ENCODE measurements around the gene ELF1.
"Not testable (repeated sequence)": the region's sequence is repeated elsewhere in the genome, so short reads cannot be mapped to it uniquely, and the experiment has no call there.

Gene ELF1

DNA sequence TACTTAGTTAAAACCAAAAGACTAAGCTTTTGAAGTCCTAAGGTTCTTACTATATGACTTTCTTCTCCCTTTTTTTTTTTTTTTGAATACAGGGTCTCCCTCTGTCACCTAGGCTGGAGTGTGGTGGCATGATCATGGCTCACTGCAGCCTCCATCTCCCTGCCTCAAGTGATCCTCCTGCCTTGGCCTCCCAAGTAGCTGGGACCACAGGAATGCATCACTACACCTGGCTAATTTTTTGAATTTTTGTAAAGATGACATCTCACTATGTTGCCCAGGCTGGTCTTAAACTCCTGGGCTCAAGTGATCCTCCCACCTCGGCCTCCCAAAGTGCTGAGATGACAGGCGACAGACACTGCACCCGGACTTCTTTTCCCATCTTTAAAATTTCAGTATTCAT, 89.2 kb downstream of the ELF1 start:
- DNase-seq, result not testable (repeated sequence)

DNA sequence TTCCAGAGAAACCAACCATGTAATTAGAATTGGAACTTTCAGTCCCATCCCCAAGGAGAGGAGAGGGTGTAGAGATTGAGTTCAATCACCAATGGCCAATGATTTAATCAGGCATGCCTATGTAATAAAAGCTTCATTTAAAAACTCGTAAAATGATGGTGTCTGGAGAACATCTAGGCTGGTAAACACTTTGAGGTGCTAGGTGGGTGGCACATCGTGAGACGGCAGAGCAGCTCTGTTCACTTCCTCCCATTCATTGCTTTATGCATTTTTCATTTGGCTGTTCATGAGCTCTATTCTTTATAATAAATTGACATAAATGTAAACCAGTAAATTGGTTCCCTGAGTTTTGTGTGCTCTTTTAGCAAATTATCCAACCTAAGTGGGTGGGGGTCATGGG, 90.1 kb downstream of the ELF1 start:
- DNase-seq, result no peak

DNA sequence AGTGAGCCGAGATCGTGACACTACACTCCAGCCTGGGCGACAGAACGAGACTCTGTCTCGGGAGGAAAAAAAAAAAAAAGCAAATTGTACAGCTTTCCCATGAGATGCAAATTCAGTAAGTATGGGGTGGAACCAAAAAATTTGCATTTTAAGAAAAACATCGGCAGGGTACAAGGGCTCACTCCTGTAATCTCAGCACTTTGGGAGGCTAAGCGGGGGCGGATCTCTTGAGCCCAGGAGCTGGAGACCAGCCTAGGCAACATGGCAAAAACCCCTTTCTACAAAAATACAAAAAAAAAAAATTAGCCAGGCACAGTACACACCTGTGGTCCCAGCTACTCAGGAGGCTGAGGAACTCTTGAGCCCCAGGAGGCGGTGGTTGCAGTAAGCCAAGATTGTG, 91.2 kb downstream of the ELF1 start:
- no peak for DNase-seq

DNA sequence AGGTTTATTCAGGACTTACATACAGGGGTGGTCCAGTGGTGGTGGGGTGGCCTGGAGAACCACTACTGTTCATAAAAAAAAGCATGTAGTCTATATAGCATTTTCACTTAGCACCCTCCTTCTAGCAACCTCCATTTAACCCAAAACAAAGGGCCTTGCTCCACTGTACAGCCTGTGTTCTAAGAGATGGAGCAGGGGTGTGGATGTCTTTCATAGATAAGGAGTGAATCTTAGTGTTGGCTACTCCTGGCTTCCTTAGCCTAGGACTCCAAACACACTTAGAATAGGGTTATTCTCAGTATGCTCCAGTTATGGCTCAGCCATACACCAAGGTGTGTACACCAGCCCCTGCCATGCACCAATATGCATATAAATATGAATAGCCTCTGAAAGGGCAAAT, 95.2 kb downstream of the ELF1 start:
- DNase-seq, result no peak

DNA sequence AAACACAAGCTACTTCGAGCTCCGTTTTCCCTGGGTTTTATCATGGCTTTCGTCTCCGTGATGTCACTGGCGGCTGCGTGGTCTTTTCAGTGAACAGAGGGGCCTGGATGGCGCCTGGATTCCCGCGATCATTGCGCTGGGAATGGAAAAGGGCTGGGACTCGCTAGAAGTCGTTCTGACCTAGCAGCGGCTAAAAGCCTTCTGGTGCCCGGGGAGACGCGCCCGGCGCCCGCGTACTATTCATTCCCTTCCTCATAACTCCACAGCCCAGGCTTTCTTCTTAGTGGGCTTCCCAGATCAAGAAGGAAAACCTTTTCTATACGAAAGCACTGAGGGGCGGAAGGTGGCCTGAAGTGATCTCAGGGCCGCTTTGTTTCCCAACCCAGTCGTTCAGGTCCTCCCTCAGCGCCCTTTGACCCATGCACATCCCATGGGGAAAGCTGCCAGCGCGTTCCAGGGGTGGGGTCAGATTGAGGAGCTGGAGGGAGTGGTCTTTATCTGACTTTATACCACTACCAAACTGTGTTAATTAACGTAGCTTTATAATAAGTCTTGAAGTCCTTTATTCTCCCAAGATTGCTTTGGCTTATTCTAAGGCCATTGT, 96.6 kb downstream of the ELF1 start:
- peak; percentile 41 for DNase-seq

DNA sequence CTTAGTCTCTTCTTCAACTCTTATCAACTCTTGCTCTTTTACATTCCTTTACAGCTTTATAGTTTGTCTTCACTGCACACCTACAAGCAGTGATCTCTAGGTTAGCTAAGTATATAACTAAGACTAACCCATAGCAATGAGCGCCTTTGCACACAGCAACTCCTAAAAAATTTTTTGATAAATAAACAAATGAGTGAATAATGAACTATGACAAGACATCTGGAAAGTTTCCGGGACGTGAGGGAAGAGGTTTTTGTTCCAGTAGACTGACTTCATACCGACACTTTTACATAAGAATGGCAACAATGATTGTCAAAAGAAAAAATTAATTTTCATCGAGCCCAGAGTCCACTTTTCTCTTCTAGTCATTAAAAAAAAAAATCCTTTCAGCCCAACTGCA, 98.3 kb downstream of the ELF1 start:
- no peak for DNase-seq

DNA sequence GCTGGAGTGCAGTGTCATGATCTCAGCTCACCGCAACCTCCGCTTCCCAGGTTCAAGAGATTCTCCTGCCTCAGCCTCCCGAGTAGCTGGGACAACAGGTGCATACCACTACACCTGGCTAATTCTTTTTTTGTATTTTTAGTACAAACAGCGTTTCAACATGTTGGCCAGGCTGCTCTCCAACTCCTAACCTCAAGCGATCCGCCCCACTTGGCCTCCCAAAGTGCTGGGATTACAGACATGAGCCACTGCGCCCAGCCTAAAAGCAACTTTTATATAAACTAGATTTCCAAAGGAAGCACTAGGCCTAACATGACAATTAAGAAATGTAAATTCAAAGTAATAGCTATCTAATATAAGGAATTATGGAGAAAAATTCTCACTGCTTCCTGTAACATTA, 99.2 kb downstream of the ELF1 start:
- not testable (repeated sequence) for DNase-seq

DNA sequence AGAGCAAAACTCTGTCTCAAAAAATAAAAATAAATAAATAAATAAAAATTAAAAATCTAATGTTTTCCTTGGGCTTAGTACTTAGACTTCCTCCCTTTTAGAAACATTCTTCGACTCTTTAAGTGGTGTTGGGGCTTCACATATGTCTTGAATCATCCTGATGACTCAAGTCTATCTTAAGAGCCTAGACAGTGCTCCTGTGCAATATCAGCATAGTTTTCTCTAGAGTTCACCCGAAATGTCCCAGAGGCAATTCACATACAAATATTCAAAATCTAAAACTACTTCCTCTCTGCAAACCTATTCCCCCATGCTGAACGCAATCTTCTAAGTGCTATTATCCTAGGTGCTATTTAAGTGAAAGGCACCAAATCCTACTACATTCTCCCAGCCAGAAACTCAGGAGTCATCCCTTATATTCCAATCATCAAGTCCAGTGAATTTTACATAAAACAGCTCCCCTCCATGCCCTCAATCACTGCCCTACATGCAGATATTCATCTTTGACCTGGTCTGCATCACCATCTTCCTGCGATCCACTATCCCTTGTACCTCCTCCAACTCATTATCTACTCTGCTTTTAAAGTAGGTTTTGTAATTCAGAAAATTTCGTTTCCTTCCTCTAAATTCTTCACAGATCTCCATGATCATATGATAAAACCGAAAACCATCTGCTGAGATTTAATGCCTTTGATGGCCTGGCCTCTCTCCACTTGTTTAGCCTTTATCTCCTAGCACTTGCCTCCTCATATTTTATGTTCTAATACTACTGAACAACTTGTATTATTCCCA, 102.7 kb downstream of the ELF1 start:
- no peak for DNase-seq

DNA sequence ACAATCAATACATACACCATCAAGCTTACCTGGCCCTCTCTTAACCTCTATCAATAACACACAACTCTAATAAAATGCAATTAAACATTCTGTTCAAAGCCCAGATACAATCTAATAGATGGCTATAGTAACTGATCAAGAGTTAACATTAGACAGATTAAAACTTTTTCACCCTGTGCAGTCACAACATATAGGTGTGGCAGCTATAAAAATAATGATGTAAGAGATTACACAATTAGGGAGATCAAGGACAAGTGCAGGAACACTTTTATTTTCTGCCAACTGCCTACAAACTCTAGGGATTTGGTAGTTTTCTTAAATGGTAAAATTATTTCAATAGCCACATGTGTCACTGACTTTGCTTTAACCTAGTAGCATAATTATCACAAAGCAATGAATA, 104.3 kb downstream of the ELF1 start:
- DNase-seq, result not testable (repeated sequence)

DNA sequence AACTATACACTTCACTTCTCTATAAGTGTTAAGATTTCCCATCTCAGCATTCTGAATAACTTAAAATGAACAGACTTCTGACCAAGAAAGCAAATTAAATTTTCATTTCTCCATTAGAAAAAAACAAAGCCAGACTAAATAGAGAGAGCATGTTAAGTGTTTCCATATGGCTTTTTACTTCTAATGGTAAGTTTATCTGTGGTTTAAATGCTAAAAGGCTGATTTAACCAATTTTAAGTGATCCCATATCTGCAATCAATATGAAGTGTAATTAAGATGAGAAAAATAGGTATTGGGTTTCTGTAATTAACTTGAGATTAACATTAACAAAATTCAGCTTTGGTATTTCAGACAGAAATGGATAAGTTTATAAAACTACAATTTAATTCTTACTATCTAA, 107.8 kb downstream of the ELF1 start:
- DNase-seq, result no peak

DNA sequence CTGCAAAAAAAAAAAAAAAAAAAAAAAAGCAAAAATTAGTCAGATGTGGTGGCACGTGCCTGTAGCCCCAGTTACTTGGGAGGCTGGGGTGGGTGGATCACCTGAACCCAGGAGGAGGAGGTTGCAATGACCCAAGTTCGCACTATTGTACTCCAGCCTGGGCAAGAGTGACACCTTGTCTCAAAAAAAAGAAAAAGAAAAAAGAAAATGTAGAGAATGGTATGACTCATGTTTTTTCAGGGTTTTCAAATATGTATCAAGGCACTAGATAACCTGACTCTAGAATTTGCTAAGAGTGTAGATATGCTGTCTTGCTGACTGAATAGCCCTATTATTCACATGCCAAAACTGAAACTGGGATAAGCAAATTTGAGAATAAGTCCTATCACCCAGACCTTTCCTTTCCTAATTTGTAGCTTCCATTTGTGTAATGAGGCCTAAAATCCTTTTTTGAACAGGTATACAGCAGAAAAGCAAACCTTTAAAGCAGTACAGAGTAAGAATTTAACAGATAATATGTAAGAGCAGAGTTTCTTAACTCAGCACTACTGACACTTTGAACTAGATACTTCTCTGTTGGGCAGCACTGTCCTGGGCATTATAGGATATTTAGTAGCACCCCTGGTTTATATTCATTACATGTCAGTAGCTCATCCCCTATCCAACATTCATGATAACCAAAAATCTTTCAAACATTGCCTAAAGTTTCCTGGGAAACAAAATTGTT, 108.6 kb downstream of the ELF1 start:
- DNase-seq, result no peak

DNA sequence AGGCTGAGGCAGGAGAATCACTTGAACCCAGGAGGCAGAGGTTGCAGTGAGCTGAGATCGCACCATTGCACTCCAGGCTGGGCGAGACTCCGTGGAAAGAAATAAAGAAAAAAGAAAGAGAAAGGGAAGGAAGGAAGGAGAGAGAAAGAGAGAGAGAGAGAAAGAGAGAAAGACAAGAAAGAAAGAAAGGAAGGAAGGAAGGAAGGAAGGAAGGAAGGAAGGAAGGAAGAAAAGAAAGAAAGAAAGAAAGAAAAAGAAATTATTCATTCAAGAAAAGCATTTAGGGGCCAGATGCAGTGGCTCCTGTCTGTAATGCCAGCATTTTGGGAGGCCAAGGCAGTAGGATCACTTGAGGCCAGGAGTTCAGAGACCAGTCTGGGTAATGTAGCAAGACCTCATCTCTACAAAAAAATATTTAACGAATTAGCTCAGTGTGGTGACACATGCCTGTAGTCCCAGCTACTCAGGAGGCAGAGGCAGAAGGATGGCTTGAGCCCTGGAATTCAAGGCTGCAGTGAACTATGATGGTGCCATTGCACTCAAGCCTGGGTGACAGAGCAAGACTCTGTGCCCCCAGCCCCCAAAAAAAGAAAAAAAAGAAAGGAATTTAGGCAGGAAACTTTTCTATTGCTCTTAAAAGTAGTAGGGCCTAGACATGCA, 109.4 kb downstream of the ELF1 start:
- DNase-seq, result not testable (repeated sequence)

DNA sequence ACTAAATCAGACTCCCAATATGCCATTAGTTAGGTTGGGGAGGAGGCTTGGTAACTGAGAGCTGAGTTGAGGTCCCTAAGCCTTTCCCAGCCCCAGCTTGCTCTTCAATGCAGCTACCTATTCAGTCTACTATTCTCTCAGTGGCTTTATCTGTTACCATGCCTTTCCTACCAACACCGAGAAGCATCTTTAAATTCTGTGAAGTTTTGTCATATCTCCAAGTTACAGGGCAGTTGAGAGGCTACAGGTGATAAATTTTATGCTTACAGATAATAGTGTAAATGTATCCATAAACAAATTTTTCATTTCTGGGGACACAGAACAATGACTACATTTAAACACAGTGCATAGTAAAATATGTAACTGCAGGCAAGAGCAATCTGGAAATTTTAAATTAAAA, 110.6 kb downstream of the ELF1 start:
- no peak for DNase-seq

DNA sequence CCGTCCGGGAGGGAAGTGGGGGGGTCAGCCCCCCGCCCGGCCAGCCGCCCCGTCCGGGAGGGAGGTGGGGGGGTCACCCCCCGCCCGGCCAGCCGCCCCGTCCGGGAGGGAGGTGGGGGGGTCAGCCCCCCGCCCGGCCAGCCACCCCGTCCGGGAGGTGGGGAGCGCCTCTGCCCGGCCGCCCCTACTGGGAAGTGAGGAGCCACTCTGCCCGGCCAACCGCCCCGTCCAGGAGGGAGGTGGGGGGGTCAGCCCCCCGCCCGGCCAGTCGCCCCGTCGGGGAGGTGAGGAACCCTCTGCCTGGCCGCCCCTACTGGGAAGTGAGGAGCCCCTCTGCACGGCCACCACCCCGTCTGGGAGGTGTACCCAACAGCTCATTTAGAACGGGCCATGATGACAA, 118.1 kb downstream of the ELF1 start:
- DNase-seq, result not testable (repeated sequence)

DNA sequence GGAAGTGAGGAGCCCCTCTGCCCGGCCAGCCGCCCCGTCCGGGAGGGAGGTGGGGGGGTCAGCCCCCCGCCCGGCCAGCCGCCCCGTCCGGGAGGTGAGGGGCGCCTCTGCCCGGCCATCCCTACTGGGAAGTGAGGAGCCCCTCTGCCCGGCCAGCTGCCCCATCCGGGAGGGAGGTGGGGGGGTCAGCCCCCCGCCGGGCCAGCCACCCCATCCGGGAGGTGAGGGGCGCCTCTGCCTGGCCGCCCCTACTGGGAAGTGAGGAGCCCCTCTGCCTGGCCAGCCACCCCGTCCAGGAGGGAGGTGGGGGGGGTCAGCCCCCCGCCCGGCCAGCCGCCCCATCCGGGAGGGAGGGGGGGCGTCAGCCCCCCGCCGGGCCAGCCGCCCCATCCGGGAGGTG, 118.5 kb downstream of the ELF1 start:
- not testable (repeated sequence) for DNase-seq

DNA sequence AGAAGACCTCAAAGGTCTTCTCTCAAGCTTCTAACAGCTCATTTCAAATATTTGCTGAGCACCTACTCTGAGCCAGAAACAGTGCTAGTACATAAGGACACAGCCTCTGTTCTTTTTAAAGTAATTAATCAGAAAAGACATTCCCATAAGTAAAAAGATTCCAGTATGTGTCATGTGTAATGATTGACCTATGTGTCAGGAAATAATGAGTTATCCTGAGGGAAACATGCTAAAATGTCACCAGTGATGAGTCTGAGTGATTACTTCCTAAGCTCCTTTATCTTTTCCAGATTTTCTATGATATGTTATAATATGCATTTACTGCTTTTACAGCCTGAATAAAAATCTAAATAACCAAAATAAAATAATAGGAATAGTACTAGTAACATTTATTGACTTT, 122.1 kb downstream of the ELF1 start:
- no peak for DNase-seq

DNA sequence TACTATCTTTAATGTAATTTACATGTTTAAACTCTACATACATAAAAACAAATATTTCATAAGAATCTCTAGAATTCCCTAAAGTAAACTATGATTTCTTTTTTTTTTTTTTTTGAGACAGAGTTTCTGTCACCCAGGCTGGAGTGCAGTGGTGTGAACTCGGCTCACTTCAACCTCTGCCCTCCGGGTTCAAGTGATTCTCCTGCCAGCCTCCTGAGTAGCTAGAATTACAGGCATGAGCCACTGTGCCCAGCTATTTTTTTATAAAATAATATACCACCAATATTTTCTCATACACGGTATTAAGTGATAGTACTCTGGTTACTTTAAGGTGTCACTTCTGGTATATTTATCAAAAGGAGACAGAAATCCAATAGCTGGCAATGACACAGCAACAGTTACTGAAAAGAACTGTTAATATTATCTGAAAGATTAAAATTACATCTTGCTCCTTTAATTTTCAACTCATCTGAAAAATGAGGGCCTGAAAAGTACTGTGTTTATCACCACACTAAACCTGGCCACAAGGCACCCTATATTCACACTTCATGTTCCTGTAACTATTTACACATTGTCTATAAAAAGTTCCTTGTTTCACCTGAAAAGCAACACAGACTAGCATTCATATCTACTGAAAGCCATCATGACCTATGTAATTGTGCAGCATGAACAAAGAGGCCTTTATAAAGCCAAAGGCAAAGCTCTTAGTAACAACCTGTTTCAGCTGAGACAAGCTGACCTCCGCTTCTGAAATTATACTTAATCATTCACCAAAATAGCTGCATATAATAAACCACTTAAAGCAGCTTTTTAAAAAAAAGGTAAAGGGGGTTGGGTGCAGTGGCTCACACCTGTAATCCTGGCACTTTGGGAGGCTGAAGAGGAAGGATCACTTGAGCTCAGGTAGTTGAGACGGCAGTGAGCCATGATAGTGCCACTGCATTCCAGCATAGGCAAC, 123.6 kb downstream of the ELF1 start:
- no peak for DNase-seq

DNA sequence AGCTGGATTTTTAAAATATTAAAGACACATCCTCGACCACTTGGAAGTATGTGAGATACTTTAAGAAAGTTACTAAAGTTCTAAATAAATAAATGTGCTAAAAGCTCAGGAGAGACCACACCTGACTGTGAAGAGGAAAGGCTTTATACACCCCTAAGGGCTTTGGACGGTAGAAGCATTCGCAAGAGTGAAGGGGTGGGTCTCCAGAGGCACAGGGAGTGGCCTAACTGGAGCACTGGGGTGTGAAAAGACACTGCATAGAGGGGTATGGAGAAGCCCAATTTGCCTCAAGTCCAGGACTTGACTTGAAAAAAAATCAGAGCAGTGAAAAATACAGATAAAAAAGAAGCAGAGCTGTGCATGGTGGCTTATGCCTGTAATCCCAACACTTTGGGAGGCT, 125.5 kb downstream of the ELF1 start:
- DNase-seq, result not testable (repeated sequence)

DNA sequence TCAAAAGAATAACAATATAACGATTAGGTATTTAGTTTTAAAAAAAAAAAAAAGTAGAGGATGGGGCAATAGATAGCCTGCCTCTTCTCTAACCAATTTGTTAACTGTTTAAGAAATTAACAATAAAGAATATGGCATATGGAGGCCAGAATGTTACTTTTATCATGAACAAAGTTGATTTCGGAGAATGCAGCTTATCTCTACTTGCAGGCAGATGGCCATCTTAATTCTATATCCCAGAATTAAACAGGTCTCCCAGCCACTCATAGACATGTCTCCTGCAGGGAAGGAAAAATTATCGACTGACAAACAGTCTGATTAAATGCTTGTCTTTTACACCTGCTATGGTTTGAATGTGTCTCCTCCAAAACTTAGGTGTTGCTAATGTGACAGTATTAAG, 133.1 kb downstream of the ELF1 start:
- no peak for DNase-seq

DNA sequence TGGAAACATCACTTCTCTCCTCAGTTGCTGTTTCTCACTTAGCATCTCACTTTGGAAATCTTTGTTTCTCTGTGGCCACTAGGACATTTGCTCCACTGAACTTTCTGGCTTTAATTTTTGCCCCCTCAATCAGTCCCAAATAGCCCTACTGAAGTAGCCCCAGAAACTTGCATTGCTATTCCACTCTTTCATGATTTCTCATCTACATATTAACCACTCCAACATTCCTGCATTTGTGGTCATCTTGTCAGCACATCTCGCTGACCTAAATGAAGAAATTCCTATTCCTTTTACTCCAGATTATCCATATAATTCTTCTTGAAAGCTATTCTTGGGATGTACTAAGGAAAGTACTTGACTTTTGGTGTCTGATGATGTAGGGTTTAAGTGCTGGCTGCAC, 134.9 kb downstream of the ELF1 start:
- DNase-seq, result not testable (repeated sequence)

Data from eye (tissue), 1 donor.